Measurements from ENCODE around the gene FARP1.

FARP1 gene

GRCh38 chr13:98219685-98220084 is 76.8 kb downstream of the FARP1 start:
- no peaks in the 10 kb centered on the region for H3K4me1 ChIP-seq (ENCODE audit: low read depth, poor library complexity, severe bottlenecking)
- H4K20me1 ChIP-seq (ENCODE audit: insufficient read depth), result no peaks in the 10 kb centered on the region
- no peaks in the 10 kb centered on the region for H3K27me3 ChIP-seq (ENCODE audit: insufficient read depth, low read depth)
- H3K9ac ChIP-seq, result no peak overlapping the region
- H3K36me3 ChIP-seq (ENCODE audit: insufficient read depth), result no peaks in the 10 kb centered on the region
- TF ChIP-seq, protein P1, sequence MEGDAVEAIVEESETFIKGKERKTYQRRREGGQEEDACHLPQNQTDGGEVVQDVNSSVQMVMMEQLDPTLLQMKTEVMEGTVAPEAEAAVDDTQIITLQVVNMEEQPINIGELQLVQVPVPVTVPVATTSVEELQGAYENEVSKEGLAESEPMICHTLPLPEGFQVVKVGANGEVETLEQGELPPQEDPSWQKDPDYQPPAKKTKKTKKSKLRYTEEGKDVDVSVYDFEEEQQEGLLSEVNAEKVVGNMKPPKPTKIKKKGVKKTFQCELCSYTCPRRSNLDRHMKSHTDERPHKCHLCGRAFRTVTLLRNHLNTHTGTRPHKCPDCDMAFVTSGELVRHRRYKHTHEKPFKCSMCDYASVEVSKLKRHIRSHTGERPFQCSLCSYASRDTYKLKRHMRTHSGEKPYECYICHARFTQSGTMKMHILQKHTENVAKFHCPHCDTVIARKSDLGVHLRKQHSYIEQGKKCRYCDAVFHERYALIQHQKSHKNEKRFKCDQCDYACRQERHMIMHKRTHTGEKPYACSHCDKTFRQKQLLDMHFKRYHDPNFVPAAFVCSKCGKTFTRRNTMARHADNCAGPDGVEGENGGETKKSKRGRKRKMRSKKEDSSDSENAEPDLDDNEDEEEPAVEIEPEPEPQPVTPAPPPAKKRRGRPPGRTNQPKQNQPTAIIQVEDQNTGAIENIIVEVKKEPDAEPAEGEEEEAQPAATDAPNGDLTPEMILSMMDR (conservative IDR thresholded peaks at IDR 0.05; ENCODE audit: low read depth, low read length), result no peak
- H3K79me2 ChIP-seq (ENCODE audit: insufficient read depth, low read depth), result no peaks in the 10 kb centered on the region
- no peak overlapping the region for H2AFZ ChIP-seq (ENCODE audit: low read depth)
- H3K4me3 ChIP-seq (IDR thresholded peaks at IDR 0.05; ENCODE audit: insufficient read depth, low read depth, low read length), result no peak overlapping the region
- H3K27ac ChIP-seq, result no peak overlapping the region
- H3K4me2 ChIP-seq, result no peak overlapping the region

DNA sequence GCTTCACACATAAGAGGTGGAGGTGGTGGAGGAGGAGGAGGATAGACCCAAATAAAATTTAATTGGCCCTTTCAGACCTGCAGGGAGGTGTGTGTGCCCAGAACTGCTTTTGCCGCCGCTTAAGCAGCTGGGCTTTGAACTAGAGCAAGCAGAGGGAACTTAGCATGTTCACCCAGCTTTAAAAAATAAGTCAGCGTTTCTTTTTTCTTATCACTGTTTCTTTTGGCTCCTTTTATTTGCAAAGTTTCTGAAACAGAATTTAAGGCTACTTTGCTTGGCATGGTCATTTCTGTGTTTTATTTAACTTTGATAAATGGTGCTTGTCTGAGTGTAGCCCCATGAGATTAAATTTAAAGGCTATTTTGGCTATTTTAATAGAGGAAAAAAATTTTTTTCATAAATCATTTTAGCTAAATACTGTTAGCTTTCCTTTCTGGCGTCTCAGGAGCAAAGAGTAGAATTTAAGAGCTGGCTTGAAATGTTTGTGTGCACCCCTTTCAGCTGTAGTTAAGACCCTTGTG is 77.4 kb downstream of the FARP1 start:
- TF ChIP-seq, protein P1 (conservative IDR thresholded peaks at IDR 0.05; ENCODE audit: low read depth, low read length), result no peak
- no peaks in the 10 kb centered on the region for H3K79me2 ChIP-seq (ENCODE audit: insufficient read depth, low read depth)
- no peaks in the 10 kb centered on the region for H3K4me1 ChIP-seq (ENCODE audit: low read depth, poor library complexity, severe bottlenecking)
- H3K27me3 ChIP-seq (ENCODE audit: insufficient read depth, low read depth), result no peaks in the 10 kb centered on the region
- H3K9ac ChIP-seq, result no peak overlapping the region
- no peaks in the 10 kb centered on the region for H4K20me1 ChIP-seq (ENCODE audit: insufficient read depth)
- H2AFZ ChIP-seq (ENCODE audit: low read depth), result no peak overlapping the region
- no peaks in the 10 kb centered on the region for H3K36me3 ChIP-seq (ENCODE audit: insufficient read depth)
- no peak overlapping the region for H3K4me2 ChIP-seq
- H3K4me3 ChIP-seq (IDR thresholded peaks at IDR 0.05; ENCODE audit: insufficient read depth, low read depth, low read length), result no peak overlapping the region
- H3K27ac ChIP-seq, result no peak overlapping the region

GRCh38 chr13:98221234-98221633 is 78.3 kb downstream of the FARP1 start:
- no peaks in the 10 kb centered on the region for H3K79me2 ChIP-seq (ENCODE audit: insufficient read depth, low read depth)
- no peaks in the 10 kb centered on the region for H3K4me1 ChIP-seq (ENCODE audit: low read depth, poor library complexity, severe bottlenecking)
- no peak overlapping the region for H2AFZ ChIP-seq (ENCODE audit: low read depth)
- TF ChIP-seq, protein P1 (conservative IDR thresholded peaks at IDR 0.05; ENCODE audit: low read depth, low read length), result no peak
- H3K27me3 ChIP-seq (ENCODE audit: insufficient read depth, low read depth), result no peaks in the 10 kb centered on the region
- no peak overlapping the region for H3K27ac ChIP-seq
- H4K20me1 ChIP-seq (ENCODE audit: insufficient read depth), result no peaks in the 10 kb centered on the region
- no peak overlapping the region for H3K9ac ChIP-seq
- no peak overlapping the region for H3K4me2 ChIP-seq
- no peaks in the 10 kb centered on the region for H3K36me3 ChIP-seq (ENCODE audit: insufficient read depth)
- no peak overlapping the region for H3K4me3 ChIP-seq (IDR thresholded peaks at IDR 0.05; ENCODE audit: insufficient read depth, low read depth, low read length)

- H4K20me1 ChIP-seq (ENCODE audit: insufficient read depth), result no peaks in the 10 kb centered on the region
- H3K4me3 ChIP-seq (IDR thresholded peaks at IDR 0.05; ENCODE audit: insufficient read depth, low read depth, low read length), result no peak overlapping the region
- H2AFZ ChIP-seq (ENCODE audit: low read depth), result no peak overlapping the region
- no peaks in the 10 kb centered on the region for H3K36me3 ChIP-seq (ENCODE audit: insufficient read depth)
- H3K9ac ChIP-seq, result no peak overlapping the region
- no peaks in the 10 kb centered on the region for H3K27me3 ChIP-seq (ENCODE audit: insufficient read depth, low read depth)
- H3K4me2 ChIP-seq, result no peak overlapping the region
- TF ChIP-seq, protein P1 (conservative IDR thresholded peaks at IDR 0.05; ENCODE audit: low read depth, low read length), result no peak
- no peaks in the 10 kb centered on the region for H3K4me1 ChIP-seq (ENCODE audit: low read depth, poor library complexity, severe bottlenecking)
- H3K79me2 ChIP-seq (ENCODE audit: insufficient read depth, low read depth), result no peaks in the 10 kb centered on the region
- H3K27ac ChIP-seq, result no peak overlapping the region
These were observed 79.2 kb downstream of the FARP1 start for GRCh38 chr13:98222081-98222554.
